Measurements from ENCODE around the gene CNKSR3. TPM values are rescaled to one million over a fixed set of nuclear protein-coding genes. Genes with fewer than 3 reads are reported as not detected.

The CNKSR3 gene
- total RNA-seq, 2 donors from 2014 or later, result 5.9 to 8.0 TPM

GRCh38 chr6:154350293-154350692 lies 160.2 kb downstream of the CNKSR3 start:
- no peaks in the 10 kb centered on the region for H3K9me3 ChIP-seq (ENCODE audit: control insufficient read depth, low read length)
- no peak for DNase-seq
- no peak overlapping the region for H3K27ac ChIP-seq (ENCODE audit: low read depth, low read length)
- Mint-ChIP-seq H3K4me1 (no peaks in the 10 kb centered on the region), H3K4me3 (no peak overlapping the region), H3K36me3 (ENCODE audit: low read depth) (no peaks in the 10 kb centered on the region), H3K9me3 (no peaks in the 10 kb centered on the region), H3K27me3 (ENCODE audit: insufficient read depth) (no peaks in the 10 kb centered on the region), H3K27ac (no peak overlapping the region)
- H3K36me3 ChIP-seq (ENCODE audit: control insufficient read depth, insufficient read depth, low read length), result no peaks in the 10 kb centered on the region
- WGBS, 2 experiments (ENCODE audit: insufficient coverage in 1 of 2, insufficient read length in 1 of 2), result 93 to 95% methylated on average over 2 to 3 of the region's 3 CpGs
- H3K4me1 ChIP-seq (ENCODE audit: control insufficient read depth, insufficient read depth, low read length), result no peaks in the 10 kb centered on the region
- TF ChIP-seq CTCF (conservative IDR thresholded peaks at IDR 0.05), result no peak
- H3K4me3 ChIP-seq (ENCODE audit: low read length), result no peak overlapping the region
- no peak overlapping the region for H3K9ac ChIP-seq (ENCODE audit: extremely low read depth, low read length, poor library complexity, severe bottlenecking)
- H3K27me3 ChIP-seq (ENCODE audit: control insufficient read depth, insufficient read depth, low read length, poor library complexity, severe bottlenecking), result no peaks in the 10 kb centered on the region

GRCh38 chr6:154347981-154348380 lies 162.5 kb downstream of the CNKSR3 start:
- Histone ChIP-seq H3K9ac (ENCODE audit: extremely low read depth, low read length, poor library complexity, severe bottlenecking) (no peak overlapping the region), H3K27me3 (ENCODE audit: control insufficient read depth, insufficient read depth, low read length, poor library complexity, severe bottlenecking) (no peaks in the 10 kb centered on the region), H3K36me3 (ENCODE audit: control insufficient read depth, insufficient read depth, low read length) (no peaks in the 10 kb centered on the region), H3K27ac (ENCODE audit: low read depth, low read length) (no peak overlapping the region), H3K4me1 (ENCODE audit: control insufficient read depth, insufficient read depth, low read length) (no peaks in the 10 kb centered on the region), H3K4me3 (ENCODE audit: low read length) (no peak overlapping the region), H3K9me3 (ENCODE audit: control insufficient read depth, low read length) (no peaks in the 10 kb centered on the region)
- DNase-seq, result no peak
- H3K27ac Mint-ChIP-seq, result no peak overlapping the region
- no peak for TF ChIP-seq CTCF (conservative IDR thresholded peaks at IDR 0.05)
- no peak overlapping the region for H3K4me3 Mint-ChIP-seq
- H3K36me3 Mint-ChIP-seq (ENCODE audit: low read depth), result no peaks in the 10 kb centered on the region
- no peaks in the 10 kb centered on the region for H3K27me3 Mint-ChIP-seq (ENCODE audit: insufficient read depth)
- 86 to 100% methylated on average over 2 to 6 of the region's 6 CpGs for WGBS, 2 experiments (ENCODE audit: insufficient coverage in 1 of 2, insufficient read length in 1 of 2)
- no peaks in the 10 kb centered on the region for H3K9me3 Mint-ChIP-seq
- no peaks in the 10 kb centered on the region for H3K4me1 Mint-ChIP-seq

- TF ChIP-seq CTCF (conservative IDR thresholded peaks at IDR 0.05), result no peak
- Histone ChIP-seq H3K4me3 (ENCODE audit: low read length) (no peak overlapping the region), H3K4me1 (ENCODE audit: control insufficient read depth, insufficient read depth, low read length) (no peaks in the 10 kb centered on the region), H3K36me3 (ENCODE audit: control insufficient read depth, insufficient read depth, low read length) (no peaks in the 10 kb centered on the region), H3K27ac (ENCODE audit: low read depth, low read length) (no peak overlapping the region), H3K9me3 (ENCODE audit: control insufficient read depth, low read length) (no peaks in the 10 kb centered on the region), H3K27me3 (ENCODE audit: control insufficient read depth, insufficient read depth, low read length, poor library complexity, severe bottlenecking) (no peaks in the 10 kb centered on the region), H3K9ac (ENCODE audit: extremely low read depth, low read length, poor library complexity, severe bottlenecking) (no peak overlapping the region)
- DNase-seq, result no peak
- Mint-ChIP-seq H3K36me3 (ENCODE audit: low read depth) (no peaks in the 10 kb centered on the region), H3K27ac (no peak overlapping the region), H3K27me3 (ENCODE audit: insufficient read depth) (no peaks in the 10 kb centered on the region), H3K4me1 (peaks cover 7% of the 10 kb centered on the region), H3K9me3 (no peaks in the 10 kb centered on the region), H3K4me3 (no peak overlapping the region)
- WGBS, 2 experiments (ENCODE audit: insufficient coverage in 1 of 2, insufficient read length in 1 of 2), result 92 to 97% methylated on average over 2 to 4 of the region's 4 CpGs
Observed at GRCh38 chr6:154345811-154346210, 164.7 kb downstream of the CNKSR3 start.

All from endodermal cell (in vitro differentiated cells).